HCT116 (cell line): Measurements from ENCODE around the gene ESYT1.

ENCODE experiments used
- EZH2 ChIP-seq: fragments of 200-600 bp; sonication (generic); IDR thresholded peaks from 2 replicates; pipeline ENCODE4 v1.6.1; 2017; ENCODE audit warnings: antibody characterized with exemption, mixed run types
- EZH2phosphoT487 ChIP-seq: fragments of 200-600 bp; IDR thresholded peaks from 2 replicates; pipeline ENCODE4 v1.6.1; 2018; ENCODE audit warnings: antibody characterized with exemption, borderline replicate concordance
- POLR2A ChIP-seq: IDR thresholded peaks from 2 replicates; pipeline ENCODE4 v1.7.0; 2011; ENCODE audit warnings: borderline replicate concordance; ENCODE audit not compliant: insufficient read depth, insufficient read length; ENCODE audit errors: extremely low read depth
- SP1 ChIP-seq: IDR thresholded peaks from 2 replicates; pipeline ENCODE4 v1.6.1; 2012; ENCODE audit warnings: low read depth
- SRF ChIP-seq: IDR thresholded peaks from 2 replicates; pipeline ENCODE4 v1.6.1; 2012; ENCODE audit warnings: low read depth
- TCF7L2 ChIP-seq: IDR thresholded peaks from 2 replicates; pipeline ENCODE4 v1.7.0; 2011; ENCODE audit warnings: borderline replicate concordance, inconsistent platforms; ENCODE audit not compliant: insufficient read depth, insufficient read length; ENCODE audit errors: extremely low read depth
- ZNF274 ChIP-seq: fragments of 200-500 bp; sonication (Bioruptor generic); IDR thresholded peaks from 2 replicates; pipeline ENCODE4 v1.6.1; 2014; ENCODE audit warnings: mild to moderate bottlenecking, low read depth, low read length, inconsistent platforms
- TF ChIP-seq, protein P1 (sequence below), 3 experiments: fragments of 200-600 bp in 1 of 3; sonication (generic) in 1 of 3; IDR thresholded peaks in 2 of 3; conservative IDR thresholded peaks in 1 of 3; 2 replicates each; pipeline ENCODE4 v1.5.1; 2012 to 2017; ENCODE audit warnings: low read depth in 2 of 3, low read length in 2 of 3, antibody characterized with exemption in 1 of 3, borderline replicate concordance in 1 of 3, control low read depth in 1 of 3, mild to moderate bottlenecking in 1 of 3, mixed read lengths in 1 of 3, mixed run types in 1 of 3, moderate library complexity in 1 of 3; ENCODE audit not compliant: insufficient read depth in 1 of 3
- TF ChIP-seq, protein P2 (sequence below): IDR thresholded peaks from 2 replicates; pipeline ENCODE4 v1.6.1; 2012; ENCODE audit warnings: low read depth

DNA sequence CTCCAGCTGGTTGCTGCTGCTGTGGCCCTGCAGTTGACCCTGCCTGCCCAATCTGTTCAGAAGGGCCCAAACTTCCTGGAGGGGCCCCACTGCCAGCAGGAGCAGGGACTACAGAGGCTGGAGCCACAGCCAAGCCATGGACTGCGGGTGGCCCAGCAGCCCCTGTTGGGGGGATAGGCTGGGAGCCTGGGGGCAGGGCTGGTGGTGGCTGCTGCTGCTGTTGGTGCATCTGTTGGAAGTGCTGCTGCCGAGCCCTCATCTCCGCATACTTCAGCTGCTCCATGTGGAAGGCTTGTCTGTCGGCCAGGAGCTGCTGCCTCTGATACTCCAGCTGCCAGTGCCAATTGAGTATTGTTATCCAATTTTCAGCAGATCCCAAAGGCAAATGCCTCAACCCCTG, 37.3 kb downstream of the ESYT1 start:
- TF ChIP-seq, protein P1, sequence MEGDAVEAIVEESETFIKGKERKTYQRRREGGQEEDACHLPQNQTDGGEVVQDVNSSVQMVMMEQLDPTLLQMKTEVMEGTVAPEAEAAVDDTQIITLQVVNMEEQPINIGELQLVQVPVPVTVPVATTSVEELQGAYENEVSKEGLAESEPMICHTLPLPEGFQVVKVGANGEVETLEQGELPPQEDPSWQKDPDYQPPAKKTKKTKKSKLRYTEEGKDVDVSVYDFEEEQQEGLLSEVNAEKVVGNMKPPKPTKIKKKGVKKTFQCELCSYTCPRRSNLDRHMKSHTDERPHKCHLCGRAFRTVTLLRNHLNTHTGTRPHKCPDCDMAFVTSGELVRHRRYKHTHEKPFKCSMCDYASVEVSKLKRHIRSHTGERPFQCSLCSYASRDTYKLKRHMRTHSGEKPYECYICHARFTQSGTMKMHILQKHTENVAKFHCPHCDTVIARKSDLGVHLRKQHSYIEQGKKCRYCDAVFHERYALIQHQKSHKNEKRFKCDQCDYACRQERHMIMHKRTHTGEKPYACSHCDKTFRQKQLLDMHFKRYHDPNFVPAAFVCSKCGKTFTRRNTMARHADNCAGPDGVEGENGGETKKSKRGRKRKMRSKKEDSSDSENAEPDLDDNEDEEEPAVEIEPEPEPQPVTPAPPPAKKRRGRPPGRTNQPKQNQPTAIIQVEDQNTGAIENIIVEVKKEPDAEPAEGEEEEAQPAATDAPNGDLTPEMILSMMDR (IDR thresholded peaks at IDR 0.05 in 2 of 3, conservative IDR thresholded peaks at IDR 0.05 in 1 of 3; ENCODE audit: borderline replicate concordance in 1 of 3, insufficient read depth in 1 of 3, low read depth in 2 of 3, low read length in 2 of 3), result no peak
- TF ChIP-seq EZH2phosphoT487, result no peak
- TF ChIP-seq POLR2A, result no peak
- TF ChIP-seq ZNF274, result no peak
- TF ChIP-seq, protein P2, sequence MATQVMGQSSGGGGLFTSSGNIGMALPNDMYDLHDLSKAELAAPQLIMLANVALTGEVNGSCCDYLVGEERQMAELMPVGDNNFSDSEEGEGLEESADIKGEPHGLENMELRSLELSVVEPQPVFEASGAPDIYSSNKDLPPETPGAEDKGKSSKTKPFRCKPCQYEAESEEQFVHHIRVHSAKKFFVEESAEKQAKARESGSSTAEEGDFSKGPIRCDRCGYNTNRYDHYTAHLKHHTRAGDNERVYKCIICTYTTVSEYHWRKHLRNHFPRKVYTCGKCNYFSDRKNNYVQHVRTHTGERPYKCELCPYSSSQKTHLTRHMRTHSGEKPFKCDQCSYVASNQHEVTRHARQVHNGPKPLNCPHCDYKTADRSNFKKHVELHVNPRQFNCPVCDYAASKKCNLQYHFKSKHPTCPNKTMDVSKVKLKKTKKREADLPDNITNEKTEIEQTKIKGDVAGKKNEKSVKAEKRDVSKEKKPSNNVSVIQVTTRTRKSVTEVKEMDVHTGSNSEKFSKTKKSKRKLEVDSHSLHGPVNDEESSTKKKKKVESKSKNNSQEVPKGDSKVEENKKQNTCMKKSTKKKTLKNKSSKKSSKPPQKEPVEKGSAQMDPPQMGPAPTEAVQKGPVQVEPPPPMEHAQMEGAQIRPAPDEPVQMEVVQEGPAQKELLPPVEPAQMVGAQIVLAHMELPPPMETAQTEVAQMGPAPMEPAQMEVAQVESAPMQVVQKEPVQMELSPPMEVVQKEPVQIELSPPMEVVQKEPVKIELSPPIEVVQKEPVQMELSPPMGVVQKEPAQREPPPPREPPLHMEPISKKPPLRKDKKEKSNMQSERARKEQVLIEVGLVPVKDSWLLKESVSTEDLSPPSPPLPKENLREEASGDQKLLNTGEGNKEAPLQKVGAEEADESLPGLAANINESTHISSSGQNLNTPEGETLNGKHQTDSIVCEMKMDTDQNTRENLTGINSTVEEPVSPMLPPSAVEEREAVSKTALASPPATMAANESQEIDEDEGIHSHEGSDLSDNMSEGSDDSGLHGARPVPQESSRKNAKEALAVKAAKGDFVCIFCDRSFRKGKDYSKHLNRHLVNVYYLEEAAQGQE, result no peak
- TF ChIP-seq EZH2, result no peak
- no peak for TF ChIP-seq SP1
- TF ChIP-seq TCF7L2, result no peak
- TF ChIP-seq SRF, result no peak
